ENCODE results near the gene DGKI. TPM values are rescaled to one million over a fixed set of nuclear protein-coding genes. Genes with fewer than 3 reads are reported as not detected.

The DGKI gene
- polyA plus RNA-seq, 2 of the 4 experiments (the other 2 are of a cell fraction) = 0.05 to 0.08 TPM

- CTCF ChIA-PET = interaction anchor here (1.0 kb wide), 1 partner anchor 76 kb away, joined by 3 read pairs; no protein-coding TSS in a partner anchor
Measured at GRCh38 chr7:137715533-137715932, 131.2 kb downstream of the DGKI start.

GRCh38 chr7:137715121-137715520 lies 131.7 kb downstream of the DGKI start:
- POLR2A ChIA-PET = no interaction called here
- H3K4me3 ChIP-seq = no peak overlapping the region
- H3K27ac ChIP-seq = no peak overlapping the region
- DNase-seq (ENCODE audit: low read depth in 1 of 2, low spot score in 1 of 2) (no peak), FAIRE-seq (no peak), ATAC-seq (no peak)
- no peak overlapping the region for H3K4me2 ChIP-seq
- H3K9me3 ChIP-seq = no peaks in the 10 kb centered on the region
- no peaks in the 10 kb centered on the region for H3K4me1 ChIP-seq
- 3% methylated on average over 3 of the region's 3 CpGs for WGBS (ENCODE audit: missing lambda C conversion rate)
- CTCF ChIA-PET = interaction anchor here (1.0 kb wide), 1 partner anchor 76 kb away, joined by 3 read pairs; no protein-coding TSS in a partner anchor
- TF ChIP-seq HMGXB4 (CRISPR knock-in tag; IDR thresholded peaks at IDR 0.05; ENCODE audit: borderline replicate concordance) (no peak), USF2 (IDR thresholded peaks at IDR 0.05) (no peak), REST (IDR thresholded peaks at IDR 0.05) (no peak), FOXS1 (CRISPR knock-in tag; IDR thresholded peaks at IDR 0.05) (no peak), HDAC2 (IDR thresholded peaks at IDR 0.05) (no peak), BHLHE40 (IDR thresholded peaks at IDR 0.05; ENCODE audit: low read depth, low read length) (no peak), CBX2 (IDR thresholded peaks at IDR 0.05; ENCODE audit: borderline replicate concordance, low read depth) (no peak), TP53 (CRISPR knock-in tag; IDR thresholded peaks at IDR 0.05) (no peak), CHD2 (IDR thresholded peaks at IDR 0.05; ENCODE audit: low read length, partially characterized antibody) (no peak), CEBPB (IDR thresholded peaks at IDR 0.05) (no peak), RCOR1 (IDR thresholded peaks at IDR 0.05; ENCODE audit: low read depth, low read length) (no peak), EHF (CRISPR knock-in tag; IDR thresholded peaks at IDR 0.05) (no peak), PHF8 (IDR thresholded peaks at IDR 0.05; ENCODE audit: borderline replicate concordance, low read depth) (no peak), JUN (IDR thresholded peaks at IDR 0.05) (no peak), RFX5 (IDR thresholded peaks at IDR 0.05) (no peak), RAD21 (conservative IDR thresholded peaks at IDR 0.05 in 1 of 2, IDR thresholded peaks at IDR 0.05 in 1 of 2) (no peak), FOSB (CRISPR knock-in tag; IDR thresholded peaks at IDR 0.05) (no peak), HEYL (CRISPR knock-in tag; IDR thresholded peaks at IDR 0.05) (no peak)

More at GRCh38 chr7:137715533-137715932, 131.2 kb downstream of the DGKI start:
- ATAC-seq (no peak), DNase-seq (ENCODE audit: low read depth in 1 of 2, low spot score in 1 of 2) (no peak), FAIRE-seq (no peak)
- POLR2A ChIA-PET = no interaction called here
- TF ChIP-seq KDM5A (IDR thresholded peaks at IDR 0.05) (no peak), CHD2 (IDR thresholded peaks at IDR 0.05; ENCODE audit: low read length, partially characterized antibody) (no peak), NFE2L2 (conservative IDR thresholded peaks at IDR 0.05; ENCODE audit: low read length) (no peak), ATOH8 (CRISPR knock-in tag; IDR thresholded peaks at IDR 0.05; ENCODE audit: low read depth) (no peak), RARB (CRISPR knock-in tag; IDR thresholded peaks at IDR 0.05) (no peak), EHF (CRISPR knock-in tag; IDR thresholded peaks at IDR 0.05) (no peak), RAD21 (conservative IDR thresholded peaks at IDR 0.05 in 1 of 2, IDR thresholded peaks at IDR 0.05 in 1 of 2) (no peak), ESRRA (IDR thresholded peaks at IDR 0.05; ENCODE audit: borderline replicate concordance, low read length) (no peak), TP53 (CRISPR knock-in tag; IDR thresholded peaks at IDR 0.05) (no peak), MYC (IDR thresholded peaks at IDR 0.05; ENCODE audit: borderline replicate concordance, low read length) (no peak), FOSB (CRISPR knock-in tag; IDR thresholded peaks at IDR 0.05) (no peak), EP300 (IDR thresholded peaks at IDR 0.05) (no peak), ZSCAN20 (CRISPR knock-in tag; IDR thresholded peaks at IDR 0.05) (no peak), POLR2A (IDR thresholded peaks at IDR 0.05; ENCODE audit: low read length) (no peak), NR3C1 (IDR thresholded peaks at IDR 0.05) (no peak), EHMT2 (IDR thresholded peaks at IDR 0.05; ENCODE audit: low read depth) (no peak), JUN (IDR thresholded peaks at IDR 0.05) (no peak), CTCF (IDR thresholded peaks at IDR 0.05) (no peak), CBX2 (IDR thresholded peaks at IDR 0.05; ENCODE audit: borderline replicate concordance, low read depth) (no peak), RCOR1 (IDR thresholded peaks at IDR 0.05; ENCODE audit: low read depth, low read length) (no peak)
- H3K4me1 ChIP-seq = no peaks in the 10 kb centered on the region
- H3K27ac ChIP-seq = no peak overlapping the region
- no peak overlapping the region for H3K4me3 ChIP-seq
- H3K4me2 ChIP-seq = no peak overlapping the region
- H3K9me3 ChIP-seq = no peaks in the 10 kb centered on the region
